ENCODE data around the gene PSMD12. TPM values are rescaled to one million over a fixed set of nuclear protein-coding genes. Genes with fewer than 3 reads are reported as not detected.

The PSMD12 gene
- polyA plus RNA-seq, 2 donors, result 20.3 to 28.7 TPM

DNA sequence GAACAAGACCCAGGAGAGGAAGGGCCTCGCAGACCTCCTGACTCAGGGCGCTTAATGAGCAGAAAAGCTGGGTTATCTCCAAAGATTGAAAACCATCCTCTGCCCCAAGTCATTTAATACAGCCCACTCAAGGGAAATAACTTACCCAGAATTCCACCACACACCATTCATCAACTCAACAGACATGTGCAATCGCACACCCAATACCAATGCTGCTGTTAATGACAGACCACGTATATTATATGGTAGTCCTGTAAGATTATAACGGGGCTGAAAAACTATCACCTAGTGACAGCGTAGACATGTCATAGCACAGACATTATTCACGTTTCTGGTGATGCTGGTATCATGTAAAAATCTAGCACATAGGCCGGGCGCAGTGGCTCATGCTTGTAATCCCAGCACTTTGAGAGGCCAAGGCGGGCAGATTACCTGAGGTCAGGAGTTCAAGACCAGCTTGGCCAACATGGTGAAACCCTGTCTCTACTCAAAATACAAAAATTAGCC, 68.9 kb downstream of the PSMD12 start:
- Histone ChIP-seq H3K4me3 (ENCODE audit: low read depth in 1 of 2, low read length in 2 of 2) (no peak overlapping the region), H3K4me1 (ENCODE audit: control insufficient read depth in 2 of 2, insufficient read depth in 2 of 2, low read length in 1 of 2) (peaks cover 0 to 2% of the 10 kb centered on the region in 2 donors), H3K9me3 (ENCODE audit: control insufficient read depth in 2 of 2, insufficient read depth in 1 of 2, low read depth in 1 of 2, low read length in 1 of 2) (no peaks in the 10 kb centered on the region), H3K27me3 (ENCODE audit: control insufficient read depth in 1 of 2, insufficient read depth in 2 of 2, low read length in 2 of 2) (no peaks in the 10 kb centered on the region), H3K36me3 (ENCODE audit: control insufficient read depth in 2 of 2, insufficient read depth in 2 of 2, low read length in 1 of 2) (no peaks in the 10 kb centered on the region), H3K27ac (ENCODE audit: low read depth in 2 of 2, low read length in 1 of 2) (no peak overlapping the region)
- 86 to 91% methylated on average over 10 of the region's 10 CpGs for WGBS, 2 donors

DNA sequence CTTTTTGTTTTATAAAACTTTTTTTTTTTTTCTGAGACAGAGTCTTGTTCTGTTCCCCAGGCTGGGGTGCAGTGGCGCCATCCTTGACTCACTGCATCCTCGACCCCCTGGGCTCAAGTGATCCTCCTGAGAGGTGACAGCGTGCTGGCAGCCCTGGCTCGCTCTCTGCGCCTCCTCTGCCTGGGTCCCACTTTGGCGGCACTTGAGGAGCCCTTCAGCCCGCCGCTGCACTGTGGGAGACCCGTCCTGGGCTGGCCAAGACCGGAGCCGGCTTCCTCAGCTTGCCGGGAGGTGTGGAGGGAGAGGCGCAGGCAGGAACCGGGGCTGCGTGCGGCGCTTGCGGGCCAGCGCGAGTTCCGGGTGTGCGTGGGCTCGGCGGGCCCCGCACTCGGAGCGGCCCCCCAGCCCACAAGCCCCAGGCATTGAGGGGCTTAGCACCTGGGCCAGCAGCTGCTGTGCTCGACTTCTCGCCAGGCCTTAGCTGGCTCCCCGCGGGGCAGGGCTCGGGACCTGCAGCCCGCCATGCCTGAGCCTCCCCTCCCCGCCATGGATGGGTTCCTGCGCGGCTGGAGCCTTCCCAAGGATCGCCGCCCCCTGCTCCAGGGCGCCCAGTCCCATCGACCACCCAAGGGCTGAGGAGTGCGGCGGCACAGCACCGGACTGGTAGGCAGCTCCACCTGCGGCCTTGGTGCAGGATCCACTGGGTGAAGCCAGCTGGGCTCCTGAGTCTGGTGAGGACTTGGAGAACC, 71.8 kb downstream of the PSMD12 start:
- Histone ChIP-seq H3K4me1 (ENCODE audit: control insufficient read depth in 2 of 2, insufficient read depth in 2 of 2, low read length in 1 of 2) (peaks cover 0 to 2% of the 10 kb centered on the region in 2 donors), H3K4me3 (ENCODE audit: low read depth in 1 of 2, low read length in 2 of 2) (no peak overlapping the region), H3K27ac (ENCODE audit: low read depth in 2 of 2, low read length in 1 of 2) (no peak overlapping the region), H3K9me3 (ENCODE audit: control insufficient read depth in 2 of 2, insufficient read depth in 1 of 2, low read depth in 1 of 2, low read length in 1 of 2) (no peaks in the 10 kb centered on the region), H3K36me3 (ENCODE audit: control insufficient read depth in 2 of 2, insufficient read depth in 2 of 2, low read length in 1 of 2) (no peaks in the 10 kb centered on the region), H3K27me3 (ENCODE audit: control insufficient read depth in 1 of 2, insufficient read depth in 2 of 2, low read length in 2 of 2) (no peaks in the 10 kb centered on the region)
- WGBS, 2 donors, result 94% methylated on average over 35 to 44 of the region's 44 CpGs

DNA sequence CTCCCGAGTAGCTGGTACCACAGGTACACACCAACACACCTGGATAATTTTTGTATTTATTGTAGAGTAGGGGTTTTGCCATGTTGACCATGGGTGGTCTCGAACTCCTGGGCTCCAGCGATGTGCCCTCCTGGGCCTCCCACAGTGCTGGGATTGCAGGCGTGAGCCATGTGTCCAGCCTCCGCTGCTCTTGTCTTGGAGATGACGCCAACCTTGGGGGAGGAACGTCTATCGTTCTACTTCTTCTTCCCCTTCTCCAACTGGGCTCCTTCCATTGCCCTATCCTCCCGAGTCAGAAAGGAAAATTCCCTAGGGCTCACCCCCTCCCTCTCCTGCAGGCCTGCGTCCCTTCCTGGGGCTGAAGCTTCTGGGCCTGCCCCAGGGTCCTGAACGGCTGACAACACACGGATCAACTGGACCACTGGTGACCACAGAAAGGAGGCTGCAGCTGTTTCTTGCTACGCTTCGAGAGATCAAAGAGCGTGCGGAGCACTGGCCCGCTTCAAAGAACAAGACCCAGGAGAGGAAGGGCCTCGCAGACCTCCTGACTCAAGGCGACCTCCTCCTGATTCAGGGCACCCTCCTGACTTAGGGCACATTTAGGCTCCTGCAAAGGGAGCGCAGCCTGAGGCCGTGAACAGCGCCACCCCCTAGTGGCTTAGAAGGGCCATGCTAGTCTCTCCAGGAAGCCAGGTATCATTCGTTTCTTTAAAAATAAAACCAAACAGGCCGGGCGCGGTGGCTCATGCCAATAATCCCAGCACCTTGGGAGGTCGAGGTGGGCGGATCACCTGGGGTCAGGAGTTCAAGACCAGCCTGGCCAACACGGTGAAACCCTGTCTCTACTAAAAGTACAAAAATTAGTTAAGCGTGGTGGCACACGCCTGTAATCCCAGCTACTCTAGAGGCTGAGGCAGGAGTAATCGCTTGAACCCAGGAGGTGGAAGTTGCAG, 72.8 kb downstream of the PSMD12 start:
- Histone ChIP-seq H3K36me3 (ENCODE audit: control insufficient read depth in 2 of 2, insufficient read depth in 2 of 2, low read length in 1 of 2) (no peaks in the 10 kb centered on the region), H3K9me3 (ENCODE audit: control insufficient read depth in 2 of 2, insufficient read depth in 1 of 2, low read depth in 1 of 2, low read length in 1 of 2) (no peaks in the 10 kb centered on the region), H3K4me3 (ENCODE audit: low read depth in 1 of 2, low read length in 2 of 2) (no peak overlapping the region), H3K4me1 (ENCODE audit: control insufficient read depth in 2 of 2, insufficient read depth in 2 of 2, low read length in 1 of 2) (peaks cover 0 to 2% of the 10 kb centered on the region in 2 donors), H3K27me3 (ENCODE audit: control insufficient read depth in 1 of 2, insufficient read depth in 2 of 2, low read length in 2 of 2) (no peaks in the 10 kb centered on the region), H3K27ac (ENCODE audit: low read depth in 2 of 2, low read length in 1 of 2) (no peak overlapping the region)
- 54 to 60% methylated on average over 32 of the region's 32 CpGs for WGBS, 2 donors

DNA sequence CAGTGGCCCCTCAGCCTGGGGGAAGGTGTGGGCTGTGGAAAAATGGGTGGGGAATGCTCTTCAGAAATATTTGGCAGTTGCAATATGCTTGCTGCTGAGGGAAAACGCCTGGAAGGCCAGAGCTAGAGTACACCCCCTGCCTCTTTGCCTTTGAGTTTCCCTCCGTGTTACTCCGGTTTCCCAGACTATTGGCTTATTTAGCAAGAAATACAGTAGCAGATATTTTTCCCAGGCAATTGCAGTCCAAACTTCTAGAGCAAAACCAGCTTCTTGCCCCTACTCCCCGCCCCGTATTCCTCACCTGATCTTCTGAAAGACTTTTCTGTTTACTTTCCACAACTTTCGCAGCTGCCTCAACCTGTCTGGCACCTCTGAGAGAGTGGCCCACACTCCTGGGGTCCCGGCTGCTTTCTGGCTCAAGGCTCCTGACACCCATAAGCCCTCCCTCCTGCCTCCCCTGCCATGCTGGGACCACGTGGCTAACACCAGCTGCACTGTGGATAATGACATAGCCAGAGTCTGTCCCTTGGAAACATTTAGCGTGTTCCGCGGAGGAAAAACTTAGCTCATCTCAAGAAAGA, 75.6 kb downstream of the PSMD12 start:
- Histone ChIP-seq H3K9me3 (ENCODE audit: control insufficient read depth in 2 of 2, insufficient read depth in 1 of 2, low read depth in 1 of 2, low read length in 1 of 2) (no peaks in the 10 kb centered on the region), H3K27ac (ENCODE audit: low read depth in 2 of 2, low read length in 1 of 2) (no peak overlapping the region), H3K36me3 (ENCODE audit: control insufficient read depth in 2 of 2, insufficient read depth in 2 of 2, low read length in 1 of 2) (no peaks in the 10 kb centered on the region), H3K4me3 (ENCODE audit: low read depth in 1 of 2, low read length in 2 of 2) (no peak overlapping the region), H3K27me3 (ENCODE audit: control insufficient read depth in 1 of 2, insufficient read depth in 2 of 2, low read length in 2 of 2) (no peaks in the 10 kb centered on the region), H3K4me1 (ENCODE audit: control insufficient read depth in 2 of 2, insufficient read depth in 2 of 2, low read length in 1 of 2) (no peaks in the 10 kb centered on the region)
- 49 to 53% methylated on average over 11 of the region's 11 CpGs for WGBS, 2 donors

DNA sequence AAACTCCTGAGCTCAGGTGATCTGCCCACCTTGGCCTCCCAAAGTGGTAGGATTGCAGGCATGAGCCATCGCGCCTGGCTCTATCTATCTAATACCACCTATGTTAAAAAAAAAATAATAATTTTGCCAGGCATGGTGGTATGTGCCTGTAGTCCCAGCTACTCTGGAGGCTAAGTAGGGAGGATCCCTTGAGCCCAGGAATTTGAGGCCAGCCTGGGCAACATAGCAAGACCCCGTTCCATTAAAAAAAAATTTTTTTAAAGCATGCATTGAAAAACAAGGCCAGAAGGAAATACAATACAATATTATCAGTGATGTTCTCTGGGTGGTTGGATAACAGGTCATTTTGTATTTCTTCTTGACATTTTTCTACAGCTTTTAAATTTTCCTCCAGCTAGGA, 76.1 kb downstream of the PSMD12 start:
- Histone ChIP-seq H3K4me3 (ENCODE audit: low read depth in 1 of 2, low read length in 2 of 2) (no peak overlapping the region), H3K4me1 (ENCODE audit: control insufficient read depth in 2 of 2, insufficient read depth in 2 of 2, low read length in 1 of 2) (no peaks in the 10 kb centered on the region), H3K36me3 (ENCODE audit: control insufficient read depth in 2 of 2, insufficient read depth in 2 of 2, low read length in 1 of 2) (no peaks in the 10 kb centered on the region), H3K27me3 (ENCODE audit: control insufficient read depth in 1 of 2, insufficient read depth in 2 of 2, low read length in 2 of 2) (no peaks in the 10 kb centered on the region), H3K27ac (ENCODE audit: low read depth in 2 of 2, low read length in 1 of 2) (no peak overlapping the region), H3K9me3 (ENCODE audit: control insufficient read depth in 2 of 2, insufficient read depth in 1 of 2, low read depth in 1 of 2, low read length in 1 of 2) (no peaks in the 10 kb centered on the region)
- 94 to 95% methylated on average over 3 of the region's 3 CpGs for WGBS, 2 donors

DNA sequence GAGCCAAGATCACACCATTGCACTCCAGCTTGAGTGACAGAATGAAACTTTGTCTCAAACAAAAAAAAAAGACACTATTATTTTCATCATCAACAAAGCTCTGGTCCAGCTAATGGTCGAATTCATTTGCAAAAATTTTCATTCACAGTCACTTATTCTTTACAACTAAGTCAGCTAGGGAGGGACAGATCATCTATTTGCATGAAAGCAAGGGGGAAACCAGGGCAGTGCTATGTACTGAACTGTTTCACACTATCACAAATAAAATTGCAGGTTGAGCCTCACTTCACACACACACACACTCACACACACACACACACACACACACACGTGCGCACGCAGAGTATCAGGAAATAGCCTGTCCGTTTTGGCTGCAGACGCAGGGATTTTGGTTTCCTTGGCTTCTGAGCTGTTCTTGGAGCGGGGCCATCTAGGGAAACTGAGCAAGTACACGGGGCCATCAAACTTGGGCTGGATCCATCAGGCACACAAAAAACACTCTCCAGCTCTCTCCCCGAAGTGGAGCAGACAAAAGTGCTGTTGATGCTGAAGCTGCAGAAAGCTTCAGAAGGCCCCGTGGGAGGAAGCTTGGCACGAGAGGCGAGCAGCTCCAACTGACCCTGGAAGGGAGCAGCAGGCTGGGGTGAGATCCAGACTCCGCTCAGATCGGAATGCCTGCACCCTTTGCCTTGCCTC, 77.0 kb downstream of the PSMD12 start:
- no peak overlapping the region for H3K4me3 ChIP-seq (ENCODE audit: low read depth in 1 of 2, low read length in 2 of 2)
- 10 to 24% methylated on average over 14 of the region's 14 CpGs for WGBS, 2 donors
- H3K9me3 ChIP-seq (ENCODE audit: control insufficient read depth in 2 of 2, insufficient read depth in 1 of 2, low read depth in 1 of 2, low read length in 1 of 2), result no peaks in the 10 kb centered on the region
- H3K27me3 ChIP-seq (ENCODE audit: control insufficient read depth in 1 of 2, insufficient read depth in 2 of 2, low read length in 2 of 2), result no peaks in the 10 kb centered on the region
- no peaks in the 10 kb centered on the region for H3K4me1 ChIP-seq (ENCODE audit: control insufficient read depth in 2 of 2, insufficient read depth in 2 of 2, low read length in 1 of 2)
- no peaks in the 10 kb centered on the region for H3K36me3 ChIP-seq (ENCODE audit: control insufficient read depth in 2 of 2, insufficient read depth in 2 of 2, low read length in 1 of 2)
- no peak overlapping the region for H3K27ac ChIP-seq (ENCODE audit: low read depth in 2 of 2, low read length in 1 of 2)

Other genes starting within 250 kb of the PSMD12 start
- gene HELZ, start 121.4 kb downstream of the PSMD12 start, polyA plus RNA-seq, result 1 to 10 TPM; 2.1 to 3.9 TPM
- 1 to 10 TPM; 7.9 to 9.6 TPM for gene PITPNC1, start 10.7 kb upstream of the PSMD12 start, polyA plus RNA-seq

All from esophagus (tissue), 2 donors.